ENCODE results near the gene ATIC.

Gene ATIC

DNA sequence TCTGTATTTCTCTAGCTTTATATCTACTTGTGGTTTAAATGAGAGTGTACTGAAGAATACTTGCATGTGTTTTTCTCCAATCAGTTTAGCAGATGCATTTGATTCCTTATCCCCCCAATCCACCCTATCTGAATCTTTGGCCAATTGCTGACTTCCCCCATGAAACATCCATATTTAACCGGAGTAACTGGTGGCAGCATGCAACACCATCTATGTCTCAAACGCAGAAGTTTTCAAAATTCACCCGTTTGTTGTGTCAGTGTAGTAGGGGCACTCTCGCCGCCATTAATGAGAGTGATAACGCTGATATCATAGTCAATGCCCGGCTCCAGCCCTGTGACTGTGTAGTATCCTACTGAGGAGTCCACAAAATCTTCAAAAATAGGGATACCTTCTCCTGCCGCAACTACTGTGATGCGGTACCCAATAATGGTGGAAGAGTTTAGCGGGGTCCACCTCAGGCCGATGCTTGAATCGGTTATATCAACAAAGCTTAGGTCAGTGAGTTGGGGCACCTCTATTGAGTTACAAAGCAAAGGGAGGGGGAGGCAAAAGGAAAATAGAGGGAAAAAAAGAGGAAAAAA, 80.9 kb downstream of the ATIC start:
- no peak overlapping the region for H2AFZ ChIP-seq (ENCODE audit: low read depth, low read length)

DNA sequence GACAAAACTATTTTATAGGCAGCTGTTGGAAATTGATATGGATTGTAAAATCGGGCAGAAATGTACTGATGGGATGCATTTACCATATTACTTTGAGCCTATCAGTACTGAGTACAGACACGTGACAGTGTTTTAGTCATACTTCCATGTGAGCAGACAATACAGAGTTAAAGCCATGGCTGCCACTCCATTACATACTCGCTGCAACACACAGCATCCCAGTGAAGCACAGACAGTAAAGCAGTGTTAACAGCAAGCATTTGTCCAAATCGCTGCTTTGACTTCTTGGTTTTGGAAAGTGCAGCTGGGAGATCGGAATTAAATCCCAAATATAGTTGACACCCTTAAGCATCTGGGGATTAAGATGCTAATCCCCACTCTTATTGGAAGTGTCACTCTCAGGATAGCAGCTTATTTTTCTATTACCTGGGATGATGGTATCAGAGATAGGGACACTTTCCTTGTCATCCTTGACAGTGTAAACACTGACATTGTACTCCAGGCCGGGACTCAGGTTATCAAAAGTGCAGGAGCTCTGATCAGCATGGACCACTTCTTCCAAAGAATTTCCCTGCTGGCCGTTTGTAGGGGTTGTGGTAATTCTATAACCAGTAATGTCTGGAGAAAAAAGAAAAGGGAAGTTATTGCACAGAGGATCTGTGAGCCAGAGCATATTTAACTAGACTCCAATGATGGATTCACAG, 82.4 kb downstream of the ATIC start:
- no peaks in the 10 kb centered on the region for H3K9me3 ChIP-seq (ENCODE audit: low read length)
- H3K36me3 ChIP-seq (ENCODE audit: insufficient read depth, low read length) = peaks cover 52% of the 10 kb centered on the region
- H2AFZ ChIP-seq (ENCODE audit: low read depth, low read length) = no peak overlapping the region

More for the DNA sequence above, 80.9 kb downstream of the ATIC start:
- H3K36me3 ChIP-seq (ENCODE audit: insufficient read depth, low read length) = peaks cover 47% of the 10 kb centered on the region
- no peaks in the 10 kb centered on the region for H3K27me3 ChIP-seq (ENCODE audit: insufficient read depth, low read length)
- H3K4me1 ChIP-seq (ENCODE audit: insufficient read depth, low read length) = no peaks in the 10 kb centered on the region
- H3K9me3 ChIP-seq (ENCODE audit: low read length) = no peaks in the 10 kb centered on the region
- H3K4me3 ChIP-seq (ENCODE audit: low read length) = no peak overlapping the region

DNA sequence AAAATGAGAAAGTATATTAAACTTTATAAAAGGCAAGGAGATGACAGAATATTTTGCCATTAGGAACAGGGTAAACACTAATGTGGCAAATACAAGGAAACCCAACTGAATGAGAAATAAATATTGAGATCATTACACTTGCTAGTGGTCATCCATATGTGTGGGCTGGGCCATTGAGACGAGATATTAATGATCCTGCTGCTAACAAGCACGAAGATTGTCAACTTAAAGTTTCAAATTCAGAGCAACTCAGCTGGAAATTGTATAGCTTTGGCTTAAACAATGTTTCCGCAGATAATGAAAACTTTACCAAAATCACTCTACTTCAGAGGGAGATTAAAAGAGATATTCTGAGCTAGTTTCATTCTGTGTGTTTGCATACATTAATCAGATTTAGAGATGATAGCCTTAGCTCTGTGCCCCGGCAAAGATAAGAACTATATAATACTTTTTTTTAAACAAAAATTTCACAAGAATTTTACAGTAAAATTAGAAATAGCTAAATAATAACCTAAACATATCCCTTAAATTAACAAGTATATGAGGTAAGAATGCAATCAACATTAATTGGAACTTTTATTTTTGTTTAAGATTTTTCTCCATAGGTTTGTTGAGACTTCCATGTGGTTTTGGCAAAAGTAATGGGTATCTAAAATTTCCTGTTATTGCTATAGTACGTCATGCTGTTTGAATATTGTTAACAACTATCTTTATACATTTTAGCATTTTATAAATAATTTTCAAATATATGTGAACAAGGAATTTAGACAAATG, 84.0 kb downstream of the ATIC start:
- peaks cover 48% of the 10 kb centered on the region for H3K36me3 ChIP-seq (ENCODE audit: insufficient read depth, low read length)
- no peaks in the 10 kb centered on the region for H3K9me3 ChIP-seq (ENCODE audit: low read length)
- no peaks in the 10 kb centered on the region for H3K27me3 ChIP-seq (ENCODE audit: insufficient read depth, low read length)
- H3K4me1 ChIP-seq (ENCODE audit: insufficient read depth, low read length) = no peaks in the 10 kb centered on the region
- H3K4me3 ChIP-seq (ENCODE audit: low read length) = no peak overlapping the region
- no peak overlapping the region for H2AFZ ChIP-seq (ENCODE audit: low read depth, low read length)

More for the DNA sequence above, 82.4 kb downstream of the ATIC start:
- H3K4me1 ChIP-seq (ENCODE audit: insufficient read depth, low read length) = no peaks in the 10 kb centered on the region
- H3K4me3 ChIP-seq (ENCODE audit: low read length) = no peak overlapping the region
- no peaks in the 10 kb centered on the region for H3K27me3 ChIP-seq (ENCODE audit: insufficient read depth, low read length)

GRCh38 chr2:215396595-215397313, 84.9 kb downstream of the ATIC start:
- H3K36me3 ChIP-seq (ENCODE audit: insufficient read depth, low read length) = peaks cover 43% of the 10 kb centered on the region

GRCh38 chr2:215397632-215398341, 85.9 kb downstream of the ATIC start:
- no peaks in the 10 kb centered on the region for H3K27me3 ChIP-seq (ENCODE audit: insufficient read depth, low read length)
- peaks cover 34% of the 10 kb centered on the region for H3K36me3 ChIP-seq (ENCODE audit: insufficient read depth, low read length)
- H3K4me1 ChIP-seq (ENCODE audit: insufficient read depth, low read length) = no peaks in the 10 kb centered on the region
- H3K4me3 ChIP-seq (ENCODE audit: low read length) = no peak overlapping the region
- no peaks in the 10 kb centered on the region for H3K9me3 ChIP-seq (ENCODE audit: low read length)
- H2AFZ ChIP-seq (ENCODE audit: low read depth, low read length) = no peak overlapping the region

More at GRCh38 chr2:215396595-215397313, 84.9 kb downstream of the ATIC start:
- H2AFZ ChIP-seq (ENCODE audit: low read depth, low read length) = no peak overlapping the region
- H3K4me3 ChIP-seq (ENCODE audit: low read length) = no peak overlapping the region
- H3K9me3 ChIP-seq (ENCODE audit: low read length) = no peaks in the 10 kb centered on the region
- H3K4me1 ChIP-seq (ENCODE audit: insufficient read depth, low read length) = no peaks in the 10 kb centered on the region
- H3K27me3 ChIP-seq (ENCODE audit: insufficient read depth, low read length) = no peaks in the 10 kb centered on the region

- Histone ChIP-seq H3K36me3 (ENCODE audit: insufficient read depth, low read length) (peaks cover 36% of the 10 kb centered on the region), H3K4me1 (ENCODE audit: insufficient read depth, low read length) (no peaks in the 10 kb centered on the region), H3K9me3 (ENCODE audit: low read length) (no peaks in the 10 kb centered on the region), H2AFZ (ENCODE audit: low read depth, low read length) (no peak overlapping the region), H3K27me3 (ENCODE audit: insufficient read depth, low read length) (no peaks in the 10 kb centered on the region), H3K4me3 (ENCODE audit: low read length) (no peak overlapping the region)
These were observed 87.3 kb downstream of the ATIC start for GRCh38 chr2:215399067-215399716.
